H1 (cell line): ENCODE results near the gene NUP205. TPM values are rescaled to one million over a fixed set of nuclear protein-coding genes. Genes with fewer than 3 reads are reported as not detected.

ENCODE experiments used
- CTCF ChIA-PET: fragments of 300-600 bp; sonication (Branson Sonifier 250); formaldehyde crosslinking; loops from one replicate; lab custom pipeline; 2021; ENCODE audit not compliant: partially characterized antibody; lab: Charles Lee
- POLR2A ChIA-PET: fragments of 300-600 bp; sonication (Branson Sonifier 250); formaldehyde crosslinking; loops from one replicate; lab custom pipeline; 2021; ENCODE audit warnings: inconsistent platforms; ENCODE audit not compliant: partially characterized antibody; lab: Charles Lee
- DNase-seq, 2 experiments: peaks; one replicate each; pipeline versions ENCODE4 v3.0.0 to v3.0.0-alpha.2; 2010 to 2022; ENCODE audit warnings: low spot score in 2 of 2, low read depth in 1 of 2, mixed read lengths in 1 of 2
- FAIRE-seq: peaks from 2 replicates; lab custom pipeline; 2011; peaks lifted over from hg19 to GRCh38; lab: Jason Lieb, UNC
- H2AFZ ChIP-seq: 2 replicates; pipeline ENCODE4 v1.8.1; 2012; ENCODE audit warnings: low read length, inconsistent platforms
- H2AK5ac ChIP-seq: 2 replicates; pipeline ENCODE4 v1.6.1; 2013; ENCODE audit warnings: low read depth, low read length
- H2BK120ac ChIP-seq: replicated peaks from 2 replicates; pipeline ENCODE3; 2013; ENCODE audit warnings: low read depth, low read length, inconsistent platforms
- H2BK12ac ChIP-seq: 2 replicates; pipeline ENCODE4 v1.6.1; 2013; ENCODE audit warnings: low read depth, low read length
- H2BK15ac ChIP-seq: 2 replicates; pipeline ENCODE4 v1.6.1; 2013; ENCODE audit warnings: low read length
- H2BK20ac ChIP-seq: 2 replicates; pipeline ENCODE4 v1.6.1; 2013; ENCODE audit warnings: low read length
- H2BK5ac ChIP-seq: 2 replicates; pipeline ENCODE4 v1.6.1; 2013; ENCODE audit warnings: low read depth, low read length
- H3K14ac ChIP-seq: 2 replicates; pipeline ENCODE4 v1.6.1; 2013; ENCODE audit warnings: inconsistent platforms; ENCODE audit not compliant: insufficient read length
- H3K18ac ChIP-seq: 2 replicates; pipeline ENCODE4 v1.6.1; 2013; ENCODE audit warnings: low read length; ENCODE audit errors: extremely low read depth
- H3K23ac ChIP-seq: 2 replicates; pipeline ENCODE4 v1.6.1; 2013; ENCODE audit warnings: inconsistent platforms; ENCODE audit not compliant: insufficient read length
- H3K23me2 ChIP-seq: 2 replicates; pipeline ENCODE4 v1.6.1; 2013; ENCODE audit warnings: low read depth, low read length
- H3K27ac ChIP-seq: 2 replicates; pipeline ENCODE4 v1.6.1; 2011; ENCODE audit warnings: low read depth, low read length, inconsistent platforms
- H3K27me3 ChIP-seq, 4 experiments: replicated peaks in 1 of 4; 1 replicate in 1 of 4; 2 replicates in 3 of 4; pipeline versions ENCODE4 v1.6.1 to v1.8.1; 2011 to 2013; ENCODE audit warnings: low read length in 3 of 4, mild to moderate bottlenecking in 3 of 4, inconsistent platforms in 2 of 4, mixed read lengths in 2 of 4, moderate library complexity in 1 of 4; ENCODE audit not compliant: control insufficient read depth in 3 of 4, insufficient read depth in 3 of 4; ENCODE audit errors: extremely low read depth in 1 of 4
- H3K36me3 ChIP-seq, 4 experiments: 2 replicates each; pipeline versions ENCODE4 v1.6.1 to v1.8.1; 2011 to 2013; ENCODE audit warnings: mild to moderate bottlenecking in 4 of 4, low read length in 3 of 4, moderate library complexity in 2 of 4, control low read depth in 1 of 4, inconsistent platforms in 1 of 4; ENCODE audit not compliant: insufficient read depth in 4 of 4, control insufficient read depth in 2 of 4
- H3K4ac ChIP-seq: replicated peaks from 2 replicates; pipeline ENCODE3; 2013; ENCODE audit warnings: low read length, low read depth, mixed read lengths, inconsistent platforms; ENCODE audit not compliant: insufficient read length
- H3K4me1 ChIP-seq, 4 experiments: replicated peaks in 1 of 4; 1 replicate in 1 of 4; 2 replicates in 3 of 4; pipeline versions ENCODE4 v1.6.1 to v1.8.1; 2011 to 2013; ENCODE audit warnings: low read length in 3 of 4, inconsistent platforms in 2 of 4, mixed read lengths in 1 of 4; ENCODE audit not compliant: insufficient read depth in 4 of 4, control insufficient read depth in 3 of 4
- H3K4me2 ChIP-seq, 2 experiments: 2 replicates each; pipeline versions ENCODE4 v1.6.1 to v1.8.1; 2011 to 2013; ENCODE audit warnings: low read depth in 2 of 2, low read length in 2 of 2, control low read depth in 1 of 2, inconsistent platforms in 1 of 2, mild to moderate bottlenecking in 1 of 2; ENCODE audit not compliant: insufficient read depth in 1 of 2
- H3K4me3 ChIP-seq, 4 experiments: fragments of 200-600, 300-600 bp in 1 of 4; sonication (generic), shearing (Covaris generic), sonication (Bioruptor Twin) in 1 of 4; 2 replicates each; pipeline versions ENCODE4 v1.5.1 to v1.8.1; 2011 to 2016; ENCODE audit warnings: low read length in 4 of 4, low read depth in 3 of 4, control low read depth in 2 of 4, inconsistent platforms in 2 of 4, mild to moderate bottlenecking in 2 of 4, mixed read lengths in 1 of 4, moderate library complexity in 1 of 4; ENCODE audit not compliant: insufficient read depth in 2 of 4; ENCODE audit errors: extremely low read depth in 1 of 4
- H3K56ac ChIP-seq: replicated peaks from 2 replicates; pipeline ENCODE3; 2013; ENCODE audit warnings: low read depth, mild to moderate bottlenecking, mixed read lengths, low read length, inconsistent platforms; ENCODE audit not compliant: insufficient read length
- H3K79me1 ChIP-seq: 2 replicates; pipeline ENCODE4 v1.6.1; 2013; ENCODE audit warnings: low read depth, low read length, control low read depth
- H3K79me2 ChIP-seq, 2 experiments: 2 replicates each; pipeline versions ENCODE4 v1.6.1 to v1.8.1; 2012 to 2013; ENCODE audit warnings: low read length in 2 of 2, mild to moderate bottlenecking in 2 of 2, inconsistent platforms in 1 of 2; ENCODE audit not compliant: insufficient read depth in 2 of 2, control insufficient read depth in 1 of 2
- H3K9ac ChIP-seq, 4 experiments: replicated peaks in 1 of 4; 1 replicate in 1 of 4; 2 replicates in 3 of 4; pipeline versions ENCODE4 v1.6.1 to v1.8.1; 2011 to 2013; ENCODE audit warnings: low read depth in 3 of 4, low read length in 3 of 4, control low read depth in 2 of 4, mild to moderate bottlenecking in 2 of 4, moderate library complexity in 2 of 4, inconsistent platforms in 1 of 4; ENCODE audit errors: extremely low read depth in 1 of 4
- H3K9me3 ChIP-seq, 2 experiments: 2 replicates each; pipeline versions ENCODE4 v1.6.1 to v1.8.1; 2012 to 2013; ENCODE audit warnings: mild to moderate bottlenecking in 2 of 2, moderate library complexity in 2 of 2, control low read depth in 1 of 2, inconsistent platforms in 1 of 2, low read depth in 1 of 2, low read length in 1 of 2, mixed read lengths in 1 of 2; ENCODE audit not compliant: insufficient read depth in 2 of 2
- H4K20me1 ChIP-seq, 2 experiments: replicated peaks in 1 of 2; 2 replicates each; pipeline versions ENCODE3 to v1.8.1; 2011 to 2013; ENCODE audit warnings: inconsistent platforms in 2 of 2, low read length in 2 of 2, mild to moderate bottlenecking in 1 of 2; ENCODE audit not compliant: insufficient read depth in 2 of 2, control insufficient read depth in 1 of 2
- H4K5ac ChIP-seq: 2 replicates; pipeline ENCODE4 v1.6.1; 2013; ENCODE audit warnings: low read length, low read depth, mixed read lengths, inconsistent platforms; ENCODE audit not compliant: insufficient read length
- H4K8ac ChIP-seq: 2 replicates; pipeline ENCODE4 v1.8.0; 2013; ENCODE audit warnings: mild to moderate bottlenecking, moderate library complexity, low read length, inconsistent platforms; ENCODE audit not compliant: insufficient read depth; ENCODE audit errors: extremely low read depth
- H4K91ac ChIP-seq: replicated peaks from 2 replicates; pipeline ENCODE3; 2013; ENCODE audit warnings: low read length, mixed read lengths, inconsistent platforms; ENCODE audit not compliant: insufficient read length
- ATF2 ChIP-seq: IDR thresholded peaks from 2 replicates; pipeline ENCODE4 v1.6.1; 2012; ENCODE audit warnings: low read length, inconsistent platforms
- CEBPB ChIP-seq: IDR thresholded peaks from 2 replicates; pipeline ENCODE4 v1.6.1; 2012; ENCODE audit warnings: low read depth, low read length
- HDAC2 ChIP-seq, 2 experiments: fragments of 300-600 bp in 1 of 2; sonication (generic) in 1 of 2; IDR thresholded peaks; 2 replicates each; pipeline ENCODE4 v1.6.1; 2011 to 2012; ENCODE audit warnings: low read depth in 2 of 2, low read length in 2 of 2, mild to moderate bottlenecking in 2 of 2, moderate library complexity in 2 of 2, borderline replicate concordance in 1 of 2, inconsistent platforms in 1 of 2
- KDM1A ChIP-seq: fragments of 200-600, 300-600 bp; sonication (generic); IDR thresholded peaks from 2 replicates; pipeline ENCODE4 v1.7.1; 2016; ENCODE audit warnings: mild to moderate bottlenecking, low read length, borderline replicate concordance
- TAF1 ChIP-seq: IDR thresholded peaks from 2 replicates; pipeline ENCODE4 v1.6.1; 2011; ENCODE audit warnings: mild to moderate bottlenecking, low read depth, low read length
- WGBS, 2 experiments: shearing (Covaris generic) in 1 of 2; methylation state at CpG; one replicate each; pipeline versions ENCODE4 v1.1.6 to v1.1.7; 2013 to 2015; ENCODE audit warnings: low lambda C conversion rate in 2 of 2, mixed read lengths in 2 of 2, inconsistent platforms in 1 of 2, low coverage in 1 of 2, missing lambda C conversion rate in 1 of 2; ENCODE audit not compliant: insufficient replicate concordance in 2 of 2, insufficient coverage in 1 of 2, insufficient read length in 1 of 2; ENCODE audit errors: extremely low coverage in 1 of 2, missing lambda C conversion rate in 1 of 2; 5-methylcytosine and 5-hydroxymethylcytosine counted together
- polyA plus RNA-seq, 7 experiments: library from polyadenylated mRNA; depleted of rRNA in 3 of 7; stranded (reverse) in 5 of 7; unstranded in 2 of 7; fragments of >200 nt in 5 of 7; fragments of 200-250 nt in 2 of 7; gene quantifications; 1 replicate in 5 of 7; 2 replicates in 1 of 7; 4 replicates in 1 of 7; pipeline versions ENCODE4 v1.2.1 to v1.2.3, GENCODE V29; 2011 to 2013; ENCODE audit warnings: missing spikeins in 2 of 7, mixed read lengths in 2 of 7
- total RNA-seq: library from RNA; stranded (reverse); fragmentation: NEBNext Ultra II Directional; extraction: Animal tissue kit (Norgen Biotek cat#: 25700); gene quantifications from 2 replicates; pipeline ENCODE4 v1.2.1, GENCODE V29; 2021
- TF ChIP-seq, protein P1 (sequence below): IDR thresholded peaks from 2 replicates; pipeline ENCODE4 v1.6.1; 2012; ENCODE audit warnings: inconsistent platforms

The NUP205 gene
- total and polyA plus RNA-seq, 2 of the 8 experiments (the other 6 are each of a cell fraction or from before 2014, with no cell fraction given): 148 to 216 TPM

DNA sequence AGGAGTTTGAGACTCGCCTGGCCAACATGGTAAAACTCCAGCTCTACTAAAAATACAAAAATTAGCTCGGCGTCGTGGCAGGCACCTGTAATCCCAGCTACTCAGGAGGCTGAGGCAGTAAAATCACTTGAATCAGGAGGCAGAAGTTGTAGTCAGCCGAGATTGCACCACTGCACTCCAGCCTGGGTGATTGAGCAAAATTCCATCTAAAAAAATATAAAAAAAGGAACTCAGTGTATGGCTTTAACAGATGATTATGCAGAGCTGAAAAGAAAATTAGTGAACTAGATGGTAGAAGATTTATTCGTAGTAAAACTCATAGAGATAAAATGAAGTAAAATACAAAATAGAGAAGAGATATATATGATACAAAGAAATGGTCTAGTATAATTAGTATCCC is 35.2 kb upstream of the NUP205 start:
- Histone ChIP-seq H3K79me1 (no peaks in the 10 kb centered on the region), H3K56ac (no peak overlapping the region), H2BK120ac (no peak overlapping the region), H4K91ac (no peak overlapping the region), H3K4ac (no peak overlapping the region), H3K23ac (no peak overlapping the region), H3K27me3 (no peaks in the 10 kb centered on the region), H3K23me2 (no peaks in the 10 kb centered on the region), H2AK5ac (no peak overlapping the region)
- 92% methylated on average over 6 of the region's 6 CpGs; no CpG with 5 or more reads in 1 of the 2 experiments for WGBS, 2 experiments
- TF ChIP-seq, protein P1, sequence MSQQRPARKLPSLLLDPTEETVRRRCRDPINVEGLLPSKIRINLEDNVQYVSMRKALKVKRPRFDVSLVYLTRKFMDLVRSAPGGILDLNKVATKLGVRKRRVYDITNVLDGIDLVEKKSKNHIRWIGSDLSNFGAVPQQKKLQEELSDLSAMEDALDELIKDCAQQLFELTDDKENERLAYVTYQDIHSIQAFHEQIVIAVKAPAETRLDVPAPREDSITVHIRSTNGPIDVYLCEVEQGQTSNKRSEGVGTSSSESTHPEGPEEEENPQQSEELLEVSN: no peak
- TF ChIP-seq TAF1 (no peak), HDAC2 (IDR thresholded peaks at IDR 0.05; ENCODE audit: borderline replicate concordance in 1 of 2, low read depth in 2 of 2, low read length in 2 of 2) (no peak), ATF2 (no peak), CEBPB (no peak), KDM1A (no peak)
- TF ChIP-seq, all 59 proteins: peak for 0
- Histone ChIP-seq H2BK20ac (no peak overlapping the region), H3K79me2 (no peaks in the 10 kb centered on the region), H4K20me1 (no peaks in the 10 kb centered on the region), H3K4me3 (no peak overlapping the region), H2BK5ac (no peak overlapping the region), H3K4me1 (no peaks in the 10 kb centered on the region), H3K4me2 (no peak overlapping the region), H3K9ac (no peak overlapping the region), H3K18ac (no peak overlapping the region), H3K36me3 (no peaks in the 10 kb centered on the region), H3K9me3 (no peaks in the 10 kb centered on the region), H4K5ac (no peak overlapping the region), H2AFZ (no peak overlapping the region), H2BK12ac (no peak overlapping the region), H2BK15ac (no peak overlapping the region), H3K14ac (no peak overlapping the region), H4K8ac (no peak overlapping the region), H3K27ac (no peak overlapping the region)
- FAIRE-seq: no peak
- POLR2A ChIA-PET: no interaction called here
- CTCF ChIA-PET: interaction anchor here (0.9 to 2.6 kb wide), 2 partner anchors 9 to 30 kb away, joined by 3 to 12 read pairs; no protein-coding TSS in a partner anchor
- DNase-seq: no peak
